Fibroblast of skin of right biceps (primary cell): ENCODE measurements around the gene GRID1.
"Not testable (repeated sequence)": the region's sequence is repeated elsewhere in the genome, so short reads cannot be mapped to it uniquely, and the experiment has no call there.

Source experiments
- DNase-seq: peaks from one replicate; pipeline ENCODE4 v3.0.0-alpha.2; 2013

GRID1 gene

DNA sequence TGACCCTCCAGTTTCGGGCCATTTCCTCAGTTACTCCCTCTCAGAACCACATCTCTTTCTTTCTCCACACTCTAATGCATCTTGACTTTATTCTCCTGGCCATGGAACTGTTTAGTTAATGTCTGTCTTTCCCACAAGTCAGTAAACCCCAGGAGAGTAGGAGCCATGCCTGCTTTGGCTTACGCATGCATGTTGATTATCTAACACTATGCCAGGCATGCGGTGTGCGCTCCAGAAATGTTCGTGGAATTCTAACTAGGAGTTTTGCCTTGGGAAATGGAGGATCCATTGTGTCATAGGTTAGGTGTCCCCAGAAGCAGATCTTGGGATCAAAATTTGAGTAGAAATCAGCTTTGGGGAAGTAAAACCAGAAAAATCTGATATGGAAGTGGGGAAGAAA, 308.9 kb downstream of the GRID1 start:
- no peak for DNase-seq

DNA sequence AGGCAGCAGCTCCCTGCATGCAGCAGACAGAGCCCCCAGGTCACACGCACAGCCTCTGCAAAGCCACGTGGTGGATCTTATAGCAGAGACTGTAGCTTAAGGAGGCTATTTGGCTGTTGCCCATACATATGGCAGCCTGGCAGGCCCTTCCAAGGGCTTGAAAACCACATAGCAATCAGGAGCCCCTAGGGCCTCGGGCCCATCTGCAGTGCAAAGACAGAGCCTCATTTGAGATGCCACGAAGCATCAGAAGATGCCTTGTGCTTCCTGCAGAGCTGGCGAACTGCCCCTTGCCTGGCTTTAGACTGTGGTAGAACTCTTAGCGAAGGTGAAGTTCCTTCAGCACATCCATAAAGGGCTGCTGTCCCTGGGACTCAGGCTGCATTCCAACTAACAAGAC, 309.9 kb downstream of the GRID1 start:
- DNase-seq, result no peak

- DNase-seq, result no peak
Observed at GRCh38 chr10:86055928-86056327, 310.7 kb downstream of the GRID1 start.

DNA sequence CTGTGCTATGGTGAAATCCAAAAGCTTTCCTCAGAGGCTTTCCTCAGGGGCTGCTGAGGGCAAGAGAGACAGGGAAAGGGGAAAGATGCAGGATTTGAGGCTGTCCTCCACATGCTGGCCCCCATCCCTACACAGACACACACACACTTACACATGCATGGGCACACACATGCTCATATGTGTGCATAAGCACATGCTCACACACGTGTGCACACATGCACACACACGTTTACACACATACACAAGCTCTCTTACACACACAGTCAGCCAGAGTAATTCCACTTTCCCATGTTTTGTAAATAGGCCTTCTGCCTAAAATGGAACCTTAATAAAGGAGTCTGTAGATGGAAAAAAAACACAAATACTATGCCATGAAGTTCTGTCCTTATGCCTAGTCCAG, 312.9 kb downstream of the GRID1 start:
- DNase-seq, result no peak

GRCh38 chr10:86051586-86051985, 315.0 kb downstream of the GRID1 start:
- DNase-seq, result no peak

GRCh38 chr10:86049442-86049841, 317.2 kb downstream of the GRID1 start:
- no peak for DNase-seq

GRCh38 chr10:86048973-86049372, 317.6 kb downstream of the GRID1 start:
- DNase-seq, result no peak

- DNase-seq, result no peak
Observed at GRCh38 chr10:86048571-86048970, 318.0 kb downstream of the GRID1 start.

DNA sequence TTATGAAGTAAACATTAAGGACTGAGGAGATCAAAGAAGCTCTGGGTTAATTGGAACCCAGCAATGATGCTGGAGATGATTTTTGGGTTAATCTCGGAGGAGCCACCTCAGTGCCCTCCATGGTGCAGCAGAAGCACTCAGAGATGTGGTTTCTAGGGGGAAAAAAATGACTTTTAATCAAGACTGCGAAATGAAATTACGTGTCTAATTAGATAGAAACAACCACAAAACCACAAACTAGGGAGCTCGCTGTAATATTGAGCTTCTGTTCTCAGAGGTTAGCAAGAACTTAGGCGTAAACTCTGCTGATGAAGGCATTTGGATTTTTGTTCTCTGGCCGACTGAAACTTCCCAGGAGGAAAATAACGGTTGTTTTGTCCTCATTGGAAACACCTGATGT, 319.0 kb downstream of the GRID1 start:
- no peak for DNase-seq

GRCh38 chr10:86046845-86047460, 319.6 kb downstream of the GRID1 start:
- DNase-seq, result no peak

DNA sequence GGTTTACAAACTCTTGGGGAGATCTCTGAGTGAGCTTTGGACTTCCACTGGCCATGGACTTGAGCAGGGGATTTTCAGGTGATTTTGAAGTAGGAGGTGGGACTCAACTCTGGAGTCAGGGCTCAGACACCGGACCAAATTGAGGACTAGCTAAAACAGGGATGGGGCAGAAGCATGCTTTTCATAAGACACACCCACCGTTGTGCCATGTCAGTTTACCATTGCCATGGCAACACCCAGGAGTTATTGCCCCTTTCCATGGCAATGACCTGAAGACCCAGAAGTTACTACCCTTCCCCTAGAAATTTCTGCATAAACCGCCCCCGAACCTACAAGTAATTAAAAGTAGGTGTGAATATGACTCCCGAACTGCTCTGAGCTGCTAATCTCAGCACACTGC, 320.7 kb downstream of the GRID1 start:
- no peak for DNase-seq

GRCh38 chr10:86044029-86044428, 322.6 kb downstream of the GRID1 start:
- DNase-seq, result no peak

DNA sequence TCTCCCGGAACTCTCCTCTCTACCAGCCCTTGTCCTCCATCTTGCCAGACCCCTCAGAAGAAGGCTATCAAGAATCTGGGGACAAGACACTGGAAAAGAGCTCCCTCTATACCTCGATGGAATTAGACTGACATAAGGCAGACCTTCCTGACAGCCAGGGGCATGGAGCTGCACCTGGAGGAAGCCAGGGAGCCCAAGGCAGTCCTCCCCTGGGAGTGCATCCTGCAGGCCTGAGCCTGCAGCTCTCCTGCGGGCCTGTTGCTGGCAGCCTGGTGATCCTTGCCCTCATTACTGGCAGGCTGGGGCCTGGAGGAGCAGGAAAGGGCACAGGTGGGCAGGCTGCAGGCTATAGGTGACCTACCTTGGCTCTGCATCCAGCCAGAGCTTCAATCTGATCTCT, 323.4 kb downstream of the GRID1 start:
- DNase-seq, result no peak

- DNase-seq, result no peak
Observed at GRCh38 chr10:86042161-86042560, 324.4 kb downstream of the GRID1 start.

DNA sequence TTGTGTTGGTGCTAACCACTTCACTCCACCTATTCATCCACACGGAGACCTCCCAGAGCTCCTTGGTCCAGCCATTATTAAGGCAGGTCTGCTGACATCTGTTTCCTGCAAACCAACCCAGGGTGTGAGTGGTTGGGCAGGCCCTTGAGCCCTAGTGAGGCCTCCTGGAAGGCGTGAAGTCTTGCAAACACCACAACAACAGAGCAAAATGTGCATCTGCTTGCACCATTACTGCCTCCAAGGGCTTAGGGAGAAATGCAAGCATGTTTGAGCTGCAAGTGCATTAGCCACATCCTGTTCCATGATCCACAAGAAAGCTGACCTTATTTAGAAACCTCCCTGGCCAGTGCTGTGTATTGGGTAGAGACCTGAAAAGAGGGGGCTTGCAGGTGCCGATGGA, 325.5 kb downstream of the GRID1 start:
- no peak for DNase-seq

DNA sequence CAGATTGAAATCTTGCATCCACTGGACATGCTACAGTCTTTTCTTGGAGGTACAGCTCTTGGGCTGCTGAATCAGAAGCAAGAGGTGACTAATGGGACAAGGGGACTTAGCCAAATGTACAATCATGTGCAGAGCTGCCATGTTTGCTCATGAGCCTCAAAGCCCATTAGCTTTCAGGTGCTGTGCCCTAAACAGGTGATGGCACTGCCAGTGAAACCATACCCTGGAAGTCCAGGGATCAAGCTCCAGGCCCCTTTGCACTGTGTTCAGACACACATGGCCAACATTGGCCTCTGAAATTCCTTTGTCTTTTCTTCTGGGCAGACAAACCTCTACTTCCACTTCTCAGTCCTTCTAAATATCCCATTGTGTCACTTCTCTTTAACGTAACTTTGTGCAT, 328.2 kb downstream of the GRID1 start:
- no peak for DNase-seq

DNA sequence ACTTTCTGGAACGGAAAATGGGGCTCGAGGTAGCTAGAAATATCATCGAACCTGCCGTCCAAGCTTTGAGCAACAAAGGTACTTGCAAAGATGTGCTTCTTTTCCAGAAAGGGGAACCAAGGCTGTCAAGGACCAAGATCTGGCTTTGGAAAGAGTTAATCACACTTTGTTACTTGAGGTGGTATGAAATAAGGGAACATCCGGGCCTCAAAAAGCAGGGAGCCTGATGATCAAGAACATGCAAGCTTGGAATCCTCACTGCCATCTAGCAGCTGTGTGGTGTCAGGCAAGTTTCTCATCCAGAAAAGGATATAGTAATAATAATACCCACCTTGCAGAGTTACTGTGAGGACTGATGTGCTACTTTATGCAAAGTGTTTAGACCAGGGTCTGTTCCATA, 329.5 kb downstream of the GRID1 start:
- DNase-seq, result no peak

DNA sequence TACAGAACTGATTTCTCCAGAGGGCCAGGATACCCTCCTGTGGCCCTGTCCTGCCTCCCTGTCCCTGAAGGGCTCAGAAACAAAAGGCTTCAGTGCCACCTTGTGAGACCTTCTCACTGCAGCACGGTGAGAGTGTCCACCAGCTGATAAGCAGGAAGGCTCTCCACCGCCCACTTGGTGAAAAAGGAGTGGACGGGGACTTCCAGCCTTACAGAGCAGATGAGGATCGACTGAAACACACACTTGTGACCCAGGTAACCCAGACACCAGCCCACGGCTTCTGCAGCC, 330.1 kb downstream of the GRID1 start:
- no peak for DNase-seq

GRCh38 chr10:86035791-86036543, 330.6 kb downstream of the GRID1 start:
- DNase-seq, result no peak

GRCh38 chr10:86034710-86035109, 331.9 kb downstream of the GRID1 start:
- no peak for DNase-seq

DNA sequence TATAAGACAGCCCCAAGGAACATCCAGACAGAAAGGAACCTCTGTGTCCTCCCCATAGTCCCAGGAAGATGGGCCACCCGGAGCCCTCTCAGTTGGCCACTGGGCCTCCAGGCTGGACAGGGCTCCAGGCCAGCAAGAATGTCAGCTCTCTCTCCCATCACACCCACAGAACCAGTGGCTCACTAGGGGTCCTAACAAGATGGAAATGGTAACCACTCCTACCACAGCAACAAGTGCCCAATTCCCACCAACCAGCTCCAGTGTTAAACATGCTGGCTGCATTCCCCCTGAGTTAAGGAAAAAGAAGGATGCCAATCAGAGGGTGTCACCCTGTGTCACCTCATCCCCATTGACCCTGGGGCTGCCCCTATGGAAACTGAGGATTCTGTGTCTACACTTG, 333.0 kb downstream of the GRID1 start:
- no peak for DNase-seq

GRCh38 chr10:86032087-86032486, 334.5 kb downstream of the GRID1 start:
- DNase-seq, result not testable (repeated sequence)

GRCh38 chr10:86030312-86030711, 336.3 kb downstream of the GRID1 start:
- no peak for DNase-seq

- DNase-seq, result no peak
Observed at GRCh38 chr10:86027346-86027745, 339.2 kb downstream of the GRID1 start.

- DNase-seq, result no peak
Observed at GRCh38 chr10:86025509-86025908, 341.1 kb downstream of the GRID1 start.
